ENCODE measurements around the gene PDGFD. TPM values are rescaled to one million over a fixed set of nuclear protein-coding genes. Genes with fewer than 3 reads are reported as not detected.

The PDGFD gene
- total RNA-seq, 1 donor from 2014 or later: 2.2 TPM

DNA sequence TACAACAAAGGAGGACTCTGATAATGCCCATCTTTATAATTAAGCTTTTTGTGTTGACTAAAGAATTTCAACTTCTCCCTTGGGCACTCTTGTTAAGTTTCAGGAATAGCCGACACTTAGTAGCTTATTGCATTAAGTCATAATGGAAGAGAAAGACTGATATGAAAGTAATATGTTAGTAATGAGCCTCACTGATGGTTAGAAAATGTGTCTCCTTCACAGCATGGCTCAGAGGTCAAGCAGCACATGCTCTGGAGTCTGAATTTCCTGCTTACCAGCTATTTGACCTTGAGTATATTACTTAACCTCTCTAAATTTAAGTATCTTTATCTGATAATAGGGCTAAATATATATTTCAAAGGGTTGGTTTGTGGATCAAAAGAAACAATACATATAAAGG, 39.0 kb downstream of the PDGFD start:
- no peak for TF ChIP-seq CTCF (IDR thresholded peaks at IDR 0.05)
- Mint-ChIP-seq H3K27me3 (ENCODE audit: unreplicated experiment) (no peaks in the 10 kb centered on the region), H3K9me3 (ENCODE audit: unreplicated experiment) (no peaks in the 10 kb centered on the region)

DNA sequence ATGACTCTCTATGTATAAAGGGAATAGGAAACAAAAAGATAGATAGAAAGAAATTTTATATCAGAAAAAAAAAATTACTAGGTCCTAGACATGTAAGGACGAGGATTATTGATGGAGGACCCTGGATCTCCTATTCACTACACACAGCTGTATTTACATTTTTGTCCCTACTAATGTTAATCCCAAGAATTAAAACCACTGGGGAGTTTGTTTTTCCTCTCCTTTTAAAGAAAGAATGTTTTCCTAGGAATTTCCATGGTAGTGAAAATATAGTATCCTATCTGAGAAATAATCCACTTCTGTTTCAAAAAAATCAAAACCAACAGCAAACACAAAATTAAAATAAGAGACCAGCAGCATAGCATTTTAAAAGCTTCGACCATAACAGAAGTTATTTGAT, 41.1 kb downstream of the PDGFD start:
- TF ChIP-seq CTCF (IDR thresholded peaks at IDR 0.05): no peak
- Mint-ChIP-seq H3K27ac (ENCODE audit: unreplicated experiment) (no peak overlapping the region), H3K27me3 (ENCODE audit: unreplicated experiment) (no peaks in the 10 kb centered on the region), H3K4me1 (ENCODE audit: unreplicated experiment) (peaks cover 11% of the 10 kb centered on the region), H3K36me3 (ENCODE audit: unreplicated experiment) (no peaks in the 10 kb centered on the region), H3K9me3 (ENCODE audit: unreplicated experiment) (no peaks in the 10 kb centered on the region), H3K4me3 (ENCODE audit: unreplicated experiment) (no peak overlapping the region)
- DNase-seq (ENCODE audit: extremely low spot score, unreplicated experiment): no peak

More for the DNA sequence above, 39.0 kb downstream of the PDGFD start:
- Mint-ChIP-seq H3K27ac (ENCODE audit: unreplicated experiment) (no peak overlapping the region), H3K4me1 (ENCODE audit: unreplicated experiment) (peaks cover 11% of the 10 kb centered on the region), H3K4me3 (ENCODE audit: unreplicated experiment) (no peak overlapping the region), H3K36me3 (ENCODE audit: unreplicated experiment) (no peaks in the 10 kb centered on the region)
- no peak for DNase-seq (ENCODE audit: extremely low spot score, unreplicated experiment)

DNA sequence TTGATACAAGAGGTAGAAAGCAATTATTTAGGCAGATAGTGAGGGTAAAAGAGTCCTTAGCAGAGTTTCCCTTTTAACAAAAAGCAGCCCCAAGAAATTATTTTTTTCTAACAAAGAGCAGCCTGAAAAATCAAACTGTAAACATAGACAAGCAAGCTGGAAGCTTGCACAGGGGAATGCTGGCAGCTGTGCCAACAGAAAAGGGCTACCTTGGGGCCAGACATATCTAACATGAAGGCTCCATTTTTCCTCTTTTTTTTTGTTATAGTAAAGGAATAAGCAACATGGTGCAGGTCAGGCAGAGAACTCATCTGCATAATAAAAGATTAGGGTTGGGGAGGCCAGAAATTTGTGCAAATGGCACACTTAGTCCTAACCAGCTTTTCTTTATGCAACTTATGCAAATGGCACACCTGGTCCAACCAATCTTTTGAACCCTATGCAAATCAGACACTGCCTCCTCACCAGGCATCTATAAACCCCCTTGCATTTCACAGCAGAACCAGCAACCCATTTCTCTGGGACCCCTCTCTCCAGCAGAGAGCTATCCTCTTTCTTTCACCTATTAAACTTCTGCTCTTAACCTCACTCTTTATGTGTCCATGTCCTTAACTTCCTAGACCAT, 41.8 kb downstream of the PDGFD start:
- H3K36me3 Mint-ChIP-seq (ENCODE audit: unreplicated experiment): no peaks in the 10 kb centered on the region
- peaks cover 11% of the 10 kb centered on the region for H3K4me1 Mint-ChIP-seq (ENCODE audit: unreplicated experiment)
- H3K27me3 Mint-ChIP-seq (ENCODE audit: unreplicated experiment): no peaks in the 10 kb centered on the region
- no peak overlapping the region for H3K27ac Mint-ChIP-seq (ENCODE audit: unreplicated experiment)
- no peak overlapping the region for H3K4me3 Mint-ChIP-seq (ENCODE audit: unreplicated experiment)
- peaks cover 5% of the 10 kb centered on the region for H3K9me3 Mint-ChIP-seq (ENCODE audit: unreplicated experiment)
- DNase-seq (ENCODE audit: extremely low spot score, unreplicated experiment): no peak
- no peak for TF ChIP-seq CTCF (IDR thresholded peaks at IDR 0.05)

DNA sequence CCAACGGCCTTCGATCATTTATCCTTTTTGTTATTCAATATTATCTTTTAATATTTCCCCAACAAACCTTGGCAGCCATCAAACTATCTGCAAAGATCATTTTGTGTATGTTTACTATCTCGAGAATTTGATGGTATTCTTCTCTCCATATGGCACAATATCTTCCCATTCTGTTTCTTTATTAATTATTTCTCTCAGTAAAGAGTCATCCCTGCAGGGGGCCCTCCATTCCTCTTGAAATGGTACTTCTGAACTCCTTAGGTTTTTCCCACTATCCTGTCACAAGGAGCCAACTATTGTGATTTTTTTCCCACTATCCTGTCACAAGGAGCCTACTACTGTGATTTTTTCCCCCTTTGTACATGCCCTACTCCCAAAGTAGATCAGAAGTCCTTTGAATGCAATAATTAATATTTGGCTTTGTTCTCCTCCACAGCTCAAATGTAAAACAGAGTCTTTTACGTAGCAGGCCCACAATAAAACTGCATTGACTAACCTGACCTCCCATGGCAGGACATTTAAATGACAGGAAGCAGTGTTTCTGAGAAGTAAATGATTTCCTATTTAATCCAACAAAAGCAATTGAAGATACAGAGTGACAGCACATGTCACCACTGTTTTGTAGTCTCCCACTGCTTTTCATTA, 43.3 kb downstream of the PDGFD start:
- peaks cover 11% of the 10 kb centered on the region for H3K4me1 Mint-ChIP-seq (ENCODE audit: unreplicated experiment)
- H3K27ac Mint-ChIP-seq (ENCODE audit: unreplicated experiment): no peak overlapping the region
- no peak overlapping the region for H3K4me3 Mint-ChIP-seq (ENCODE audit: unreplicated experiment)
- peak; percentile 6 for TF ChIP-seq CTCF (IDR thresholded peaks at IDR 0.05)
- DNase-seq (ENCODE audit: extremely low spot score, unreplicated experiment): no peak
- no peaks in the 10 kb centered on the region for H3K36me3 Mint-ChIP-seq (ENCODE audit: unreplicated experiment)
- H3K27me3 Mint-ChIP-seq (ENCODE audit: unreplicated experiment): no peaks in the 10 kb centered on the region
- peaks cover 19% of the 10 kb centered on the region for H3K9me3 Mint-ChIP-seq (ENCODE audit: unreplicated experiment)

DNA sequence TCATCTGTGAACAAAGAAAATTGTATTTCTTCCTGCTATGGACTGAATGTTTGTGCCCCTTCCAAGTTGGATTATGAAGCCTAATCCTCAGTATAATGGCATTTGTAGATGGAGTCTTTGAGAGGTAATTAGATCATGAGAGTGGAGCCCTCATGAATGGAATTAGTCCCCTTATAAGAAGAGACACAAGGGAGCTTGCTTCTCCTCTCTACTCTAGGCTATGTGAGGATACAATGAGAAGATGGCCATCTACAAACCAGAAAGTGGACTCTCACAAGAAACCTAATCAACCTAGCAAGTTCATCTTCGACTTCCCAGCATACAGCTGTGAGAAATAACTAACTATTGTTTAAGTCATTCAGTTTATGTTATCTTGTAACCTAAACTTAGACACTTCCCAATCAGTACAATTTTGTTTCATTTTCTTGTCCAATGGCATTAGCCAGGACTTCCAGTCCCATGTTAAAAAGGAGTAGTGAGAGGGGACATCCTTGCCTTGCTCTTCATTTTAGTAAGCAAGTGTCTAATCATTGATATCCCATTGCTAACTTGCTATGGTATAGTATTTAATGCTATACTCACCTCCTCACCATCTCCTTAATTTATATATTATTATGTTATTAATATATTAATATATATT, 45.7 kb downstream of the PDGFD start:
- no peak for DNase-seq (ENCODE audit: extremely low spot score, unreplicated experiment)
- Mint-ChIP-seq H3K27ac (ENCODE audit: unreplicated experiment) (no peak overlapping the region), H3K27me3 (ENCODE audit: unreplicated experiment) (no peaks in the 10 kb centered on the region), H3K36me3 (ENCODE audit: unreplicated experiment) (no peaks in the 10 kb centered on the region), H3K4me1 (ENCODE audit: unreplicated experiment) (peaks cover 11% of the 10 kb centered on the region), H3K9me3 (ENCODE audit: unreplicated experiment) (peaks cover 33% of the 10 kb centered on the region), H3K4me3 (ENCODE audit: unreplicated experiment) (no peak overlapping the region)
- TF ChIP-seq CTCF (IDR thresholded peaks at IDR 0.05): no peak

Measured in osteocyte (in vitro differentiated cells).